22Rv1 (cell line): ENCODE data around the gene STOML1.

Experiments
- H3K27ac ChIP-seq: fragments of 450-650 bp; 2 replicates; pipeline ENCODE4 v1.5.1; 2017
- CTCF ChIP-seq: fragments of 450-650 bp; IDR thresholded peaks from 2 replicates; pipeline ENCODE4 v1.5.1; 2017; ENCODE audit warnings: mild to moderate bottlenecking
- ZFX ChIP-seq: fragments of 450-650 bp; IDR thresholded peaks from 2 replicates; pipeline ENCODE4 v1.6.1; 2017; ENCODE audit warnings: antibody characterized with exemption, borderline replicate concordance

Gene STOML1

GRCh38 chr15:73994912-73995622 is 3.0 kb upstream of the STOML1 start:
- no peak for TF ChIP-seq ZFX
- TF ChIP-seq CTCF: no peak
- peak overlapping the region; percentile 18; the same call in 1 of the 2 replicates for H3K27ac ChIP-seq

GRCh38 chr15:73994413-73994883 is 2.4 kb upstream of the STOML1 start, which contains the start of gene PML:
TSS of gene PML (plus strand) at chr15:73994716. CDS start at chr15:73994813, 97 bp downstream.
- no peak for TF ChIP-seq ZFX
- TF ChIP-seq CTCF: no peak
- peak within 1 kb of the TSS; percentile 18; the same call in 1 of the 2 replicates for H3K27ac ChIP-seq

GRCh38 chr15:73993211-73993994 is 1.3 kb upstream of the STOML1 start:
- H3K27ac ChIP-seq: no peak overlapping the region
- TF ChIP-seq CTCF: no peak

GRCh38 chr15:73992594-73992898 is 451 bp upstream of the STOML1 start:
- H3K27ac ChIP-seq: no peak overlapping the region
- TF ChIP-seq ZFX (no peak), CTCF (peak; percentile 72; the same call in 1 of the 2 replicates)

GRCh38 chr15:73991260-73991659 is 835 bp downstream of the STOML1 start:
- H3K27ac ChIP-seq: peak overlapping the region; percentile 60
- no peak for TF ChIP-seq ZFX
- no peak for TF ChIP-seq CTCF

- no peak for TF ChIP-seq ZFX
- no peak for TF ChIP-seq CTCF
- H3K27ac ChIP-seq: no peak overlapping the region
Observed at GRCh38 chr15:73990250-73991005, 1.7 kb downstream of the STOML1 start.
